GM12878 (cell line): Measurements from ENCODE around the gene NDUFB7. TPM values are rescaled to one million over a fixed set of nuclear protein-coding genes. Genes with fewer than 3 reads are reported as not detected.

Experiments used
- ATAC-seq: fragments of 200-7000 bp; cut with Tn5 transposase; 3 replicates; pipeline ENCODE4 v1.9.1; 2020; ENCODE audit warnings: mild to moderate bottlenecking, moderate library complexity
- BruUV-seq: library from RNA; stranded (reverse); fragments of 400-500 nt; replicated peaks from 2 replicates; lab custom pipeline; 2021; lab: Mats Ljungman, UMichigan
- CTCF ChIA-PET: fragments of 300-600 bp; sonication (Branson Sonifier 250); formaldehyde crosslinking; extraction: SDS; loops from one replicate; lab custom pipeline; 2021; ENCODE audit warnings: inconsistent platforms; lab: Yijun Ruan, JAX
- POLR2A ChIA-PET: fragments of 350-600 bp; formaldehyde crosslinking; extraction: SDS; loops from one replicate; lab custom pipeline; 2021; ENCODE audit warnings: inconsistent platforms; lab: Charles Lee
- RAD21 ChIA-PET: fragments of 300-600 bp; sonication (Branson Sonifier 250); formaldehyde crosslinking; loops from one replicate; lab custom pipeline; 2023; ENCODE audit warnings: antibody characterized with exemption; ENCODE audit not compliant: unreplicated experiment; lab: Charles Lee
- SMC1A ChIA-PET: fragments of 300-600 bp; sonication (Branson Sonifier 250); formaldehyde crosslinking; loops from one replicate; lab custom pipeline; 2023; ENCODE audit not compliant: unreplicated experiment, uncharacterized antibody; lab: Charles Lee
- DNase-seq: peaks from one replicate; pipeline ENCODE4 v3.0.0-alpha.2; 2011; ENCODE audit warnings: low read depth, low spot score
- FAIRE-seq: peaks from 3 replicates; lab custom pipeline; 2011; peaks lifted over from hg19 to GRCh38; lab: Jason Lieb, UNC
- H2AFZ ChIP-seq: 2 replicates; pipeline ENCODE4 v1.6.0; 2011; ENCODE audit warnings: low read depth, low read length, control low read depth; ENCODE audit not compliant: control insufficient read depth
- H3K27ac ChIP-seq: 2 replicates; pipeline ENCODE4 v1.5.1; 2011; ENCODE audit warnings: control low read depth; ENCODE audit not compliant: control insufficient read depth, insufficient read depth
- H3K27me3 ChIP-seq, 2 experiments: replicated peaks in 1 of 2; 2 replicates each; pipeline versions ENCODE4 v1.6.0 to v1.6.1; 2011; ENCODE audit warnings: low read length in 1 of 2; ENCODE audit not compliant: control insufficient read depth in 2 of 2, insufficient read depth in 2 of 2
- H3K36me3 ChIP-seq, 2 experiments: 2 replicates each; pipeline ENCODE4 v1.5.1; 2011; ENCODE audit warnings: low read length in 1 of 2; ENCODE audit not compliant: control insufficient read depth in 2 of 2, insufficient read depth in 2 of 2
- H3K4me1 ChIP-seq: 2 replicates; pipeline ENCODE4 v1.6.1; 2011; ENCODE audit warnings: mild to moderate bottlenecking, low read length, moderate library complexity, mixed read lengths; ENCODE audit not compliant: control insufficient read depth, insufficient read depth
- H3K4me2 ChIP-seq: 2 replicates; pipeline ENCODE4 v1.6.0; 2011; ENCODE audit warnings: control low read depth; ENCODE audit not compliant: control insufficient read depth, insufficient read depth
- H3K4me3 ChIP-seq: fragments of 200-600 bp; sonication (generic); 2 replicates; pipeline ENCODE4 v1.5.1; 2016
- H3K79me2 ChIP-seq: 2 replicates; pipeline ENCODE4 v1.6.0; 2011; ENCODE audit warnings: low read length; ENCODE audit not compliant: control insufficient read depth, insufficient read depth
- H3K9ac ChIP-seq: 2 replicates; pipeline ENCODE4 v1.8.0; 2011; ENCODE audit warnings: low read length, control low read depth, mixed read lengths; ENCODE audit not compliant: control insufficient read depth, insufficient read depth
- H3K9me3 ChIP-seq: replicated peaks from 3 replicates; pipeline ENCODE4 v1.5.1; 2011; ENCODE audit warnings: mild to moderate bottlenecking, low read length; ENCODE audit not compliant: control insufficient read depth, insufficient read depth
- H4K20me1 ChIP-seq: 2 replicates; pipeline ENCODE4 v1.6.0; 2011; ENCODE audit not compliant: control insufficient read depth, insufficient read depth
- BHLHE40 ChIP-seq, 2 experiments: fragments of 450-650 bp in 1 of 2; IDR thresholded peaks; 2 replicates each; pipeline ENCODE4 v1.6.1; 2011 to 2017; ENCODE audit warnings: low read depth in 2 of 2, borderline replicate concordance in 1 of 2, improper control_type of control experiment in 1 of 2, low read length in 1 of 2, mild to moderate bottlenecking in 1 of 2
- CBFB ChIP-seq: IDR thresholded peaks from 2 replicates; pipeline ENCODE4 v1.6.1; 2016; ENCODE audit warnings: antibody characterized with exemption, low read depth
- CHD2 ChIP-seq: IDR thresholded peaks from 2 replicates; pipeline ENCODE4 v1.6.1; 2011; ENCODE audit warnings: low read depth, low read length, improper control_type of control experiment, borderline replicate concordance
- FOXK2 ChIP-seq: fragments of 450-650 bp; IDR thresholded peaks from 2 replicates; pipeline ENCODE4 v1.6.1; 2017; ENCODE audit warnings: mild to moderate bottlenecking, moderate library complexity
- IKZF1 ChIP-seq: fragments of 450-650 bp; conservative IDR thresholded peaks from 2 replicates; pipeline ENCODE4 v1.6.1; 2017; ENCODE audit warnings: antibody characterized with exemption, mild to moderate bottlenecking
- SREBF1 ChIP-seq: IDR thresholded peaks from 2 replicates; pipeline ENCODE4 v1.6.1; 2012; ENCODE audit warnings: mild to moderate bottlenecking, low read length
- USF1 ChIP-seq: IDR thresholded peaks from 2 replicates; pipeline ENCODE4 v1.6.1; 2011; ENCODE audit warnings: borderline replicate concordance, low read depth, mild to moderate bottlenecking, moderate library complexity, mixed read lengths, low read length; ENCODE audit not compliant: insufficient read depth; ENCODE audit errors: extremely low read length
- YBX1 ChIP-seq: fragments of 450-650 bp; IDR thresholded peaks from 2 replicates; pipeline ENCODE4 v1.6.1; 2016; ENCODE audit warnings: antibody characterized with exemption
- WGBS: methylation state at CpG from one replicate; pipeline ENCODE4 v1.1.6; 2016; ENCODE audit warnings: low lambda C conversion rate; ENCODE audit not compliant: insufficient replicate concordance, insufficient coverage; ENCODE audit errors: missing lambda C conversion rate; 5-methylcytosine and 5-hydroxymethylcytosine counted together
- in situ Hi-C: fragments of 300-500 bp; cut with MboI; formaldehyde crosslinking; loops from 9 replicates; pipeline ENCODE4 v1.14.3; 2018; ENCODE audit warnings: mixed read lengths
- intact Hi-C: fragments of 100-400 bp; cut with micrococcal nuclease; formaldehyde crosslinking; loops from one replicate; pipeline ENCODE4 v1.14.2; 2022; ENCODE audit not compliant: unreplicated experiment
- polyA plus RNA-seq, 11 experiments: library from polyadenylated mRNA; depleted of rRNA in 4 of 11; unstranded in 6 of 11; stranded (reverse) in 5 of 11; fragments of >200 nt; fragmentation: Nextera tagmentation in 4 of 11; fragmentation: Illumina TruSeq in 1 of 11; extraction: Ambion mirVana in 4 of 11; extraction: Trizol in 1 of 11; gene quantifications; 1 replicate in 1 of 11; 2 replicates in 10 of 11; pipeline versions ENCODE4 v1.2.1 to v1.2.3, GENCODE V29; 2011 to 2016; ENCODE audit warnings: inconsistent platforms in 2 of 11, missing spikeins in 2 of 11, low read depth in 1 of 11
- total RNA-seq, 4 experiments: library from RNA; depleted of rRNA in 3 of 4; stranded (reverse); fragments of >200 nt in 3 of 4; fragmentation: Illumina TruSeq in 1 of 4; extraction: Trizol in 1 of 4; gene quantifications; 2 replicates each; pipeline versions ENCODE4 v1.2.1 to v1.2.3, GENCODE V29; 2013 to 2021

Gene NDUFB7
- total and polyA plus RNA-seq, 10 of the 15 experiments (the other 5 are each of a cell fraction or from before 2014, with no cell fraction given), result 14.6 to 480 (median 182) TPM

- Histone ChIP-seq H3K4me2 (no peak overlapping the region), H3K79me2 (peaks cover 2% of the 10 kb centered on the region; the same call in 1 of the 2 replicates), H4K20me1 (no peaks in the 10 kb centered on the region), H3K9me3 (no peaks in the 10 kb centered on the region), H3K9ac (no peak overlapping the region), H3K4me3 (no peak overlapping the region), H3K27me3 (no peaks in the 10 kb centered on the region), H3K4me1 (peaks cover 13% of the 10 kb centered on the region), H3K27ac (no peak overlapping the region), H3K36me3 (peaks cover 0 to 9% of the 10 kb centered on the region in 2 experiments; a peak in 2 of 4 replicates), H2AFZ (no peak overlapping the region)
- no TSS peak for BruUV-seq
- RAD21 ChIA-PET, result no interaction called here
- FAIRE-seq (no peak), ATAC-seq (no peak), DNase-seq (no peak)
- intact Hi-C loops, result no loop called here
- CTCF ChIA-PET, result interaction anchor here (2.5 kb wide), 1 partner anchor 11 kb away, joined by 7 read pairs; the partner anchor contains the start of gene NDUFB7
- in situ Hi-C loops, result no loop called here
- TF ChIP-seq BHLHE40 (IDR thresholded peaks at IDR 0.05; ENCODE audit: borderline replicate concordance in 1 of 2, low read depth in 2 of 2, low read length in 1 of 2) (no peak), USF1 (no peak), SREBF1 (no peak), CHD2 (no peak), IKZF1 (no peak), FOXK2 (no peak), CBFB (no peak), YBX1 (no peak)
- SMC1A ChIA-PET, result no interaction called here
- WGBS, result 81% methylated on average over 6 of the region's 6 CpGs
- POLR2A ChIA-PET, result no interaction called here
Observed at GRCh38 chr19:14560776-14561108, 11.1 kb downstream of the NDUFB7 start.
